GM18508 (cell line): ENCODE measurements around the gene MAK.
"Not testable (repeated sequence)": the region's sequence is repeated elsewhere in the genome, so short reads cannot be mapped to it uniquely, and the experiment has no call there.

Experiments
- ATAC-seq: cut with Tn5 transposase; IDR thresholded peaks from one replicate; pipeline ENCODE4 v1.9.1; 2021; ENCODE audit warnings: moderate number of reproducible peaks; ENCODE audit not compliant: insufficient read depth, unreplicated experiment

Gene MAK

DNA sequence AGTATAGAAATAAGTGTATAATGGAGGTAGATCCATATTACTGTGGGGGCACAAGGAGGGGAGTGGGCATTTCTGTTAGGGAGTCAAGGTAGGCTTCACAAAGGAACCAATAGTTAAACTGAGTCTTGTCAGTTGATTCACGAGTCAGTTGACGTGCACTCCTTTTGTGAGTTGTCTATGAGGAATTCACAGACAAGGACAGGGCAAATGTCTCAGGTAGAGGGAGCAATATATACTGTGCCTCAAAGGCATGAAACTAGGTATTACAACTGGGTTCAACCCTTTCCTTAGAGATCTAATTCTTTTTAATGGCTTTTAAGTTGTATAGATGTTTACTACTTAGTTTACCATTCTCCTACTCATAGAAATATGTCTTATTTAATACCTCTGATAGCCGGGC is 104.5 kb downstream of the MAK start:
- ATAC-seq = no peak

GRCh38 chr6:10733151-10733715 is 105.1 kb downstream of the MAK start:
- ATAC-seq = no peak

DNA sequence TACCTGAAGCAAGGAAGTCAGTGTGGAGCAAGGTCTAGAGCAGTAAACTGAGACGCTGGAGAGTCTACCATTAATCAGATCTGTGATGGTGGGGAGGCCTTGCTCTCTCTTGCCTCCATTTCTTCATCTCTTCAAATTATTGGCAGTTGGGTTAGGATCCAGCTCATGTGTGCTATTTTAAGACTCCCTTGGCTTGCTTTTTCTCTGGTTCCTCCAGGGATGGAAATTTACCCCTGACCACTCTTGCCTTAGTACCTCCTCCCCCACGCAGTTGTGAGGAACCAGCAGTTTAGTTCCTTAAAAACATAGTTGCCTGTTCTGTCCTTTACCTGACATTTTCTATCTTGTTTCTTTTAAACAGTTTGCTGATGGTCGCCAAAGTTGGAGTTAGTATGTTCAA is 108.1 kb downstream of the MAK start:
- ATAC-seq = no peak

GRCh38 chr6:10725716-10726115 is 112.6 kb downstream of the MAK start:
- no peak for ATAC-seq

- no peak for ATAC-seq
These were observed 113.3 kb downstream of the MAK start for GRCh38 chr6:10725044-10725443.

DNA sequence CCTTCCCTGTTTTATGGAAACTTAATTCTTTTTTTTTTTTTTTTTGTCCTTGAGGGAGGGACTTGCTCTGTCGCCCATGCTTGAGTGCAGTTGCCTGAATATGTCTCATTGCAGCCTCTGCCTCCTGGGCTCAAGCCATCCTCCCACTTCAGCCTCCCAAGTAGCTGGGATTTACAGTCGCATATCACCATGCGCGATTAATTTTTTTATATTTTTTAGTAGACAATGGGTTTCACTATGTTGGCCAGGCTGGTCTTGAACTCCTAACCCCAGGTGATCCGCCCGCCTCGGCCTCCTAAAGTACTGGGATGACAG is 114.8 kb downstream of the MAK start:
- ATAC-seq = no peak

GRCh38 chr6:10722820-10723566 is 115.3 kb downstream of the MAK start, which contains the start of gene TMEM14C:
TSS of gene TMEM14C (plus strand) at chr6:10723070. CDS start at chr6:10724614, 1,544 bp downstream.
- peak; percentile 82 for ATAC-seq

DNA sequence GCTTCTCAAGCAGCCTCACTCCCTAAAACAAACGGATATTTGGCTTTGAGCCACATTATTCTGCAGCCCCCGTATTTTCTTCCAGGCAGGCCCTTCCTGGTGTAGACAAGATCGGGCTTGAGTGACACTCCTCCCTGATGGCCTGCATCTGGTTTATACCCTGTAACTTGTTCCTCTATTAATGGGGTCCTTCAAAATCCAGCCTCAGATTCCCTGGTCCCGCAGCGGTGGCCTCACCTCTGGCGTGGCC is 115.8 kb downstream of the MAK start:
- ATAC-seq = no peak

DNA sequence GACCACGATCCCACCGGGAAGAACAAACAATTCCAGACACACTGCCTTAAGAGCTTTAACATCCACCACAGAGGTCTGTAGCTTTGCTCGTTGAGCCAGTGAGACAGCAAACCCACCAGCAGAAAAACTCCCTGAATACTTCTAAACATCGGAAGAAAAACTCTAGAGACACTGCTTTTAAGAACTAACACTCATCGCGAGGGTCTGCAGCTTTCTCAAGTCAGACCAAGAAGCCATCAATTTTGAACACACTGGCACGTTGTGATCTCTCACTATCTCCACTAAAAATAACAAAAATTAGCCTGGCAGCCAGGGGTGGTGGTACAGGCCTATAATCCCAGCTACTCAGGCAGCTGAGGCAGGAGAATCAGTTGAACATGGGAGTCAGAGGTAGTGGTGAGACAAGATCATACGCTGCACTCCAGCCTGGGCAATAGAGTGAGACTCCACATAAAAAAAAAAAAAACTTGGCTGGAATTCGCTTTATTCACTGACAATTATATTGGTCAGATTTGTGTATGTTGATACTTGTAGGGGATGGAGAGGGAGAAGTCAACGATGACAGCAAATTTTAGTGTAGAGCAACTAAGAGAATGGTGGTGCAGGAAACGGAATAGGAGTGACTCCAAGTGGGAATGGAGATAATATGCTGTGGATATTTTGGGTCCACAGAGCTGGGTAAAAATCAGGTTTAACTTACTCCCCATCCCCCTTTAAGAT is 116.3 kb downstream of the MAK start:
- no peak for ATAC-seq

GRCh38 chr6:10720960-10721849 is 117.1 kb downstream of the MAK start:
- not testable (repeated sequence) for ATAC-seq

DNA sequence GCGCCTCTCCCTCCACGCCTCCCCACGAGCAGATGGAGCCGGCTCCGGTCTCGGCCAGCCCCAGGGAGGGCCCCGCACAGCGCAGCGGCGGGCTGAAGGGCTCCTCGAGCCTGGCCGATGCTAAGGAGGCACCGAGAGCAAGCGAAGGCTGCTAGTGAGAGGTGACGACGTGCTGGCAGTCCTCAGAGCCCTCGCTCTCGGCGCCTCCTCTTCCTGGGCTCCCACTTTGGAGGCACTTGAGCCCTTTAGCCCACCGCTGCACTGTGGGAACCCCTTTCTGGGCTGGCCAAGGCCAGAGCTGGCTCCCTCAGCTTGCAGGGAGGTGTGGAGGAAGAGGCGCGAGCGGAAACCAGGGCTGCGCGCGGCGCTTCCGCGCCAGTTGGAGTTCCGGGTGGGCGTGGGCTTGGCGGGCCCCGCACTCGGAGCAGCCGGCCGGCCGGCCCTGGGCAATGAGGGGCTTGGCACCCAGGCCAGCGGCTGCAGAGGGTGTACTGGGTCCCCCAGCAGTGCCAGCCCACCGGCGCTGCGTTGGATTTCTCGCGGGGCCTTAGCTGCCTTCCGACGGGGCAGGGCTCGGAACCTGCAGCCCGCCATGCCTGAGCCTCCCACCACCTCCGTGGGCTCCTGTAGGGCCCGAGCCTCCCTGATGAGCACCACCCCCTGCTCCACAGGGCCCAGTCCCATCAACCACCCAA is 117.9 kb downstream of the MAK start:
- no peak for ATAC-seq

- no peak for ATAC-seq
These were observed 118.4 kb downstream of the MAK start for GRCh38 chr6:10719964-10720264.

GRCh38 chr6:10719296-10719963 is 118.9 kb downstream of the MAK start:
- ATAC-seq = no peak

DNA sequence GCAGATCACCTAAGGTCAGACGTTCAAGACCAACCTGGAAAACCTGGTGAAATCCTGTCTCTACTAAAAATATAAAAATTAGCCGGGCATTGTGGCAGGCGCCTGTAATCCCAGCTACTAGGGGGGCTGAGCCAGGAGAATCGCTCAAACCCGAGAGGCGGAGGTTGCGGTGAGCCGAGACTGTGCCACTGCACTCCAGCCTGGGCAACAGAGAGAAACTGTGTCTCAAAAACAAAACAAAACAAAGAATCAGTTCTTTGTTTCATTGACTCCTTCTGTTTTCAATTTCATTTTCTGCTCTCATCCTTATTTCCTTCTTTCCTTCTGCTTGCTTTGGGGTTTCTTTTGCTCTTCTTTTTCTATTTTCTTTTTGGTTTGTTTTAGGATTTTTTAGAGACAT is 124.4 kb downstream of the MAK start:
- no peak for ATAC-seq
